D341Med (cell line): ENCODE data around the gene FKRP.
"Not testable (repeated sequence)": the region's sequence is repeated elsewhere in the genome, so short reads cannot be mapped to it uniquely, and the experiment has no call there.

ENCODE experiments used
- DNase-seq: peaks from one replicate; pipeline ENCODE4 v3.0.0; 2012; ENCODE audit warnings: low spot score

The FKRP gene, protein sequence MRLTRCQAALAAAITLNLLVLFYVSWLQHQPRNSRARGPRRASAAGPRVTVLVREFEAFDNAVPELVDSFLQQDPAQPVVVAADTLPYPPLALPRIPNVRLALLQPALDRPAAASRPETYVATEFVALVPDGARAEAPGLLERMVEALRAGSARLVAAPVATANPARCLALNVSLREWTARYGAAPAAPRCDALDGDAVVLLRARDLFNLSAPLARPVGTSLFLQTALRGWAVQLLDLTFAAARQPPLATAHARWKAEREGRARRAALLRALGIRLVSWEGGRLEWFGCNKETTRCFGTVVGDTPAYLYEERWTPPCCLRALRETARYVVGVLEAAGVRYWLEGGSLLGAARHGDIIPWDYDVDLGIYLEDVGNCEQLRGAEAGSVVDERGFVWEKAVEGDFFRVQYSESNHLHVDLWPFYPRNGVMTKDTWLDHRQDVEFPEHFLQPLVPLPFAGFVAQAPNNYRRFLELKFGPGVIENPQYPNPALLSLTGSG

DNA sequence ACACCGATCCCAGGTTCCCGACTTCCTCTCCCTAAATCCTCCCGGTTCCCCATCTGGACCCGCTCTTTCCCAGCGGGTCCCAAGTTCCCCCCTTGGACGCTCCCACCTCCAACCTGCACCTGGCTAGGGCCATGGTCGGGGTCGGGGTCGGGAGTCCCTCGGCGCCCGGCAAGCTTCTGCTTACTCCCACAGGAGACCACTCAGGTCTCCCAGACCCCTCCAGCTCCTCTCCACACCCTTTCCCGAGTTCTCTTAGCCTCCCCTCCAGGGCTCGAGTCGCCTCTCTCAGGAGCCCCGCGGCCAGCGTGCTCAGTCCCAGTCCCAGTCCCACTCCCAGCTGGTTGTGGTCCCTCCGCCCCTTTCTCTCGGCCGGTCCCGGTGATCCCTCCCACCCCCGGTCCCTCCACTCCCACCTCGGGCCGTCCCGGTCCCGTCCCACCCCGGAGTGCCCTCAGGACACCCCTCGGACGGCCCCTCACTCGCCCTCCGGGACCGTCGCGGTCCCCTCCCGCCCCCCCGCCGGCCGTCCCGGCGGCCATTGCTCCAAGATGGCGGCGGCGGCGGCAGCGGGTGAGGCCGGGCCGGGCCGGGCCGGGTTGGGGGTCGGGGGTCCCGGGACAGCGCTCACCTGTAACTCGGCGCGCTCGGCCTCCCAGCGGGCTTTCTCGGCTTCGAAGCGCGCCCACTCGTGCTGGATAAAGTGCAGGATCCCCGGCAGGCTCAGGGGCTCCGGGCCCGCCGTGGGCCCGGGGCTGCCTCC lies at the start of gene FKRP:
Gene FKRP (plus strand): TSS at position 537 of the 760 bp plus-strand sequence. CDS start 9,394 bp downstream, outside the sequence.
- peak; percentile 85 for DNase-seq

DNA sequence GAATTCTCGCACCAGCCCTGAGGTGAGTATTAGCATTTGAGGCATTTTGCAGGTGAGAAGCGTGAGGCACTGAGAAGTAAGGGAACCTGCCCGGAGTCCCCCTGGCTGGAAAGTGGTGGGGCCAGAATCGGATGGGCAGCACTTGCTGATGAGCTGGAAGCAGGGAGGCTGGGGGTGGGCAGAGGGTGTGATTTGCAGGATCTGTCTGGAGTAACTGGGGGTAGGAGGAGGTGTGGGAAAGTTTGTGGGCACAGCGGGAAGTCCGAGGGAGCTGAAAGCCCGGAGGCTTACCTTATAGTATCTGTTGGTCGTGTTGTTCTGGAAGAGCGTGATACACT lies 49.0 kb upstream of the FKRP start:
- DNase-seq = peak; percentile 12

DNA sequence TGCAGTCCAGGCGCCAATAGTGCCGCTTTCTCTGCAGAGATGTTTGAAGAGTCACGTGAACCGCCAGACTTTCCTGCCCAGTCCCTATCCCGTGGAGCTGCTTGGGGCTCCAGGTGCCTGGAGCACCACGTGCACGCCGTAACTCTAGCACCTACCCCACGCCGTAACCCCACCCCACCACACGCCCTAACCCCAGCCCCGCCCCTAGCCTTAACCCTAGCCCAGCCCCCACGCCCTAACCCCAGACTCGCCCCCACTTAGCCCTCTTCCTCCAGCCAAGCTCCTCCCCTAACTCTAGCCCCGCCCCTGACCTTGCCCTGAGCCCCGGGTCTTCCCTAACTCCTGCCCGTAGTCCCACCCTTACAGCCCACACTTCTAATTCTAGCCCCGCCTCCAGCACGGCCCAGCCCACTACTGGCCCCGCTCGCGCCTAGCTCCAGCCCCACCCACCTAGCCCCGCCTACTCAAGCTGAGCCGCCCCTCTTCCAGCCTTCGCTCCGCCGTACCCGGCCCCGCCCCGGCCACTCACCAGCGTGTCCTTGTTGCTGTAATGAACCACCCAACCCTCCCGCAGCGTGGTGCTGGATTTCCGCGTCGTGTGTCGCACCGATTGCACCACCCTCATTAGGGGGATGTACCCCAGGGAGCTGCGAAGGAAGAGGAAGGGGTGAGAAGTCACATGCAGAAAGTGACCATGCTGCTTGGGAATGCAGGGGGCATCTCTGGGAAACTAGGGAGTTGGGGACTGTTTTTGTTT lies 48.5 kb upstream of the FKRP start:
- DNase-seq = peak; percentile 53

DNA sequence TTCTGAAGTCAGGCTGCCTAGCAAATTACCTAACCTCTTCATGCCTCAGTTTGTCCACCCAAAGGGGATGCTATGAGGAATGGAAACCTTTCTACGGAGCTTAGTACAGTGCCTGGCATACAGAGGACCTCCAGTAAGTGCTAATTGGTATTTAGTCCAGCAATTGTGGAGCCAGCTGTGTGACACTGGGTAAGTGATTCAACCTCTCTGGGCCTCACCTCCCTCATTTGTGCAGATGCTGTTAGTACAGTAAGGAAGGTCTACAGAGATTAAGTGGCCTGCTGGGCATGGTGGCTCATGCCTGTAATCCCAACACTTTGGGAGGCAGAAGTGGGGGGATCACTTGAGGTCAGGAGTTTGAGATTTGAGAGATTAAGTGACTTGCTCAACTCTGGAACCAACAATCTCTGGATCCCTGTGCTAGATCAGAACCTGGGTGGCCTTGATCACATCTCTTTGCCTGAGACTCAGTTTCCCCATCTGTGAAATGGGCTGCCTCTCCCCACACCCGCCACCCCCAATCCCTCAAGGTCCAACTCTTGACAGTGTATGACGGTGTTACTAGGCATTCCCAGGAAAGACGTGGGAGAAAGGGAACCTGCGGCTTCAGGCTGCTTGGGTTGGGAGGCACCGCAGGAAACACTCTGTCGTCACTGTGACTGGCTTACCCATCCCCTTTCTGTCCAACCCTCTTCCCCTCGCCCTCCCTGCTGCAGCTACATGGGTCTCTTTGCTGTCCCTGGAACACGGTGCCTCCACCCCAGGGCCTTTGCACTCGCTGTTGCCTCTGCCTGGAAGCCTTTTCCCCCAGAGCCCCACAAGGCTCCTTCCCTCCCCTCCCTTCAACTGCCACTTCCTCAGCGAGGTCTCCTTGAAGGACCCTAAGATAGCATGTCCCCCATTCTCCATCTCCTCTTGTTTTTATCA lies 47.2 kb upstream of the FKRP start:
- no peak for DNase-seq

DNA sequence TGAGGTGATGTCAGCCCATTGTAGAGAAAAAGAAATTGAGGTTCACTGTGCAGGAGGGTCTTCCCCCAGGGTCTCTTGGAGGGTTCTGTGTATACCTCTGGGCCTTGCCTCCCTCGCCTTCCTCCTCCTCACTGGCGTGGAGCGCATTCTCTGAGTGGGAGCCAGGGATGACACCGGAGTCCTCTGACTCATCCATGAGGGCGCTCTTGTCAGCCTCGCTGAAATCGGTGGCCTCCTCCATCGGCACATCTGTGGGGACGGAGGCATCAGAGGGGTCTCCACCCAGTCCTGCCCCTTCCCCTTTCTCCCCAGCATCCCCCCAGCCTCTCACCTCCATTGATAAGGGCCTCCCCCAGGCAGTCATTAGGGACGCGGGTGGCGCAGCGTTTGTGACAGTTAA lies 45.2 kb upstream of the FKRP start:
- DNase-seq = no peak

DNA sequence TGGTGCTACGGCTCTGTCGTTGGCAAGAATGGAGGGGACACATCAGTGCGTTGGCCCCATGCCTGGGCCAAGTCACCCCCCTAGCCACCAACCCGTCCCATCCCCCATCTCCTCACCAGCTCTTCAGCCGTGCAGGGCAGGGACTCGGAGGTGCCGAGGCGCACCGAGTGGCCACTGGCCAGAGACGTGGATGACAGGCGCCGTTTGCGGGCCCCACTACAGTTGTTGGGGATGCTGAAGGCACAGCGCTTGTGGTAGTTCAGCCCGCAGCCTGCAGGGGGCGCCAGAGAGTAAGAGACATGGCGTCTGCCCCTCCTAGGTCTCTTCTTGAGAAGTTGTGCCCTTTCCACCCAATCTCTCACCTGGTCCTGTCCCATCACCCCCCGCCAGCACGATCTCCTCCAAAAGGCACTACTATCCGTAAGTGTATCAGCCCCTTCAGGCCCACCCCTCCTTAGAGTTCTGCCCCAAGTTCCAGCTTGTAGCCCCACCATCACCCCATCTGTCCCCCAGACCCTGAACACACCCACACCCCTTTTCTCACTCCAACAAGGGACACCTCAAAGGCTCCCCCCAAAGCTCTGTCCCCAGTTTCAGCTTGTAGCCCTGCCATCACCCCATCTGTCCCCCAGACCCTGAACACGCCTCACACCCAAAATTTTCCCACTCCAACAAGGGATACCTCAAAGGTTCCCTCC lies 41.3 kb upstream of the FKRP start:
- peak; percentile 88 for DNase-seq

DNA sequence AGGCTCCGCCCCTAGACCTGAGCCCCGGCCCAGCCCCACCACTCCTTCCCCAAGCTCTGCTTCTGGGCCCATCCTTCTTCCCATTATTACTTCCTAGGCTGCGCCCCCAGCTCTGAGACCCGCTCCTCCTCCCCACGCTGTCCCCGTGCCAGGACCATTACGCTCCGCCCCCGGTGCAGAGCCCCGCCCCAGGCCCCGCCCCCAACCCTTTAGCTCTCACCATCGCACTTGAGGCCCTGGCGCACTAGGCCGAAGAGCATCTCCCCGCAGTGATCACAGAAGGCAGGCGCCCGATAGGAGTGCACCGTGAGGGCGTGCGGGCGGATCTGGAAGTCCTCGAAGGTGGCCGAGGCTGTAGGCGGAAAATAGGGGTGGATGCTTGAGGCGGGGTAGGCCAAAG lies 35.2 kb upstream of the FKRP start:
- DNase-seq = no peak

DNA sequence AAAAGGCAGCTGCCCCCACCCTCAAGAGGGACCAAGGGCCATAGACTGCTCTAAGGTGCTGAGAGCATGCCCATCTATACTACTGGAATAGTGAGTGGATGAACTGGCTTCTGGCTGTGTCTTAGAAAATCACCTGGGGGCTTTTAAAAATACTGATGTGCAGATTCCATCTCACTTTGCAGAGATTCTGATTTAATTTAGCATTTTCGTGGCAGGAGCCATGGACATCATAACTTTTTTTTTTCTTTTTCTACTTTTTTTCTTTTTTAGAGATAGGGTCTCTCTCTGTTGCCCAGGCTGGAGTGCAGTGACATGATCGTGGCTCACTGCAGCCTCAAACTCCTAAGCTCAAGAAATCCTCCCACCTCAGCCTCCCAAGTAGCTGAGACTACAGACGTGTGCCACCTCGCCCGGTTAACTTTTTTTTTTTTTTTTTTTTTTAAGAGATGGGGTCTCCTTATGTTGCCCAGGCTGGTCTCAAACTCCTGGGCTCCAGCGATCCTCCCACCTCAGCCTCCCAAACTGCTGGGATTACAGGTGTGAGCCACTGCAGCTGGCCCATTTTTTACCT lies 33.0 kb upstream of the FKRP start:
- not testable (repeated sequence) for DNase-seq

DNA sequence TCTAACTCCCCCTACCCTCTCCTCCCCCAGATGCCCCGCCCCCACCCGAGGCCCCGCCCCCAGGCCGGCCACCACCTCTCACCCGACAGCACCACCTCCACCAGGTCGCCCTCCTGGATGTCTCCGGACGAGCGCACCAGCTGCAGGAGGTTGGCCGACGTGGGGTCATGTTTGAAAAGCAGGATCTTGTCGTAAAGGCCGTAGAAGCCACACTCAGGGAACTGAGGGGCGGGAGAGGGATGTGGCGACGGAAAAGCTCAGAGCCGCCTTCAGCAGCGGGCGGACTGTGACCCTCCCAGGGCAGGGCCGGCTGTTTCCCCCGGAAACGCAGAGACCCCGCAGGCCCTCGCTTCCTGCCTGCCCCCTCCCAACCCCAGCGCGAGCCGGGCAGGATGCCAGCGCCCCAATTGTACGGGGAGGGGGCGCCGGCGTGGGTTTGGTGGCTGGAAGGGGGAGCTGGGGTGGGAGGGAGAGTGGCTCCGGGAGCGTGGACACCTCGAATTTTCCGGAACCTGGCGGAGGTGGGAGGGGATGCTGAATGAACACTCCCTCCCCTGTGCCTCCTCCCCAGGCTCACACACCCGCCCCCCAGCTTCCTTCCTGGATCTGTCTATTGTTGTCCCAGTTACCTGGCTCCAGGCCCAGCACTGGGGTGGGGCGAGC lies 31.9 kb upstream of the FKRP start:
- DNase-seq = no peak

DNA sequence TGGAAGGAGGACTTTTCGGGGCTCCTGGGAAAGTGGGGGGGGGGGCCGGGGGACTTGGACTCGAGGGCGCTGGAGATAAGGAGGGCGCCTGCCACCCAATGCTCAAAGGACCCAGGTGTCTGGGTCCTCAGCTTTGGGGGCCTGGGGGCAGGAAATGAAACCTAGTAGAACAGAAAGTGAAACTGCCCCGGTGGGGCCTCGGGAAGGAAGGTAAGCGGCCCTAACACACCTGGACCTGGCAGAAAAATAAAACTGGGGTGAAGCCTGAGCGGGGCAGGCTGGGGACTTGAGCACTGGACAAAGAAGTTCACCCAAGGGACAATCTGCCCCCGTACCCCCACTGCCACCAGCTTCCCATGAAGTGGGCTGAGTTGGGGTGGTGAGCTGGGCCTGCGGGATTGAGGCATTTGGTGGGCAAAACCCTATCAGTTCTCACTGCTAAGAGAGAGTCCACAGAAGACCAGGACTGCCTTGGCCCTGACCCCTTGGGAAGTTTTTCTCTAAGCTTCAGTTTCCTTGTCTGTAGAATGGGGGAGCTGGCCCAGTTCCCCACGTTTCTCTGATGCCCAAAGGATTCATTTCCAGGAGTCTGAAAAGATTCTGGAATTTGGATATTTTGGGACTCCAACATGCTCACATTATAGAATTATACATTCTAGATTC lies 31.3 kb upstream of the FKRP start:
- DNase-seq = no peak

DNA sequence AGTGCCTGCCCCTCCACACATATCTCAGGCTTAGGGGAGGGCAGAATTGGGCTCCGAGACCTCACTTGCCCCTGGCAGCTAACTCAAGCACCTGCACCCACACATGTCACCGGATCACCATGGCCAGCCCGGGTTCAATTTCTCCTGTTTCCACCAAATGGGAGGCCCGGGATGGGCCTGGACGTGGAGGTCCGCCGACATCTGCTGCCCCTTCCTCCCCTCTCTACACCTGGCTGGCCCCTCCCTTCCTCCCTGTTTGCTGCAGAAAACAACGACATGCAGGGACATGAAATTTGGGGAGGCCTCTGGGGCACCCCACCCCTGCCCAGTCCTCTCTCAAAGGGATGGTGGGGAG lies 30.3 kb upstream of the FKRP start:
- no peak for DNase-seq

DNA sequence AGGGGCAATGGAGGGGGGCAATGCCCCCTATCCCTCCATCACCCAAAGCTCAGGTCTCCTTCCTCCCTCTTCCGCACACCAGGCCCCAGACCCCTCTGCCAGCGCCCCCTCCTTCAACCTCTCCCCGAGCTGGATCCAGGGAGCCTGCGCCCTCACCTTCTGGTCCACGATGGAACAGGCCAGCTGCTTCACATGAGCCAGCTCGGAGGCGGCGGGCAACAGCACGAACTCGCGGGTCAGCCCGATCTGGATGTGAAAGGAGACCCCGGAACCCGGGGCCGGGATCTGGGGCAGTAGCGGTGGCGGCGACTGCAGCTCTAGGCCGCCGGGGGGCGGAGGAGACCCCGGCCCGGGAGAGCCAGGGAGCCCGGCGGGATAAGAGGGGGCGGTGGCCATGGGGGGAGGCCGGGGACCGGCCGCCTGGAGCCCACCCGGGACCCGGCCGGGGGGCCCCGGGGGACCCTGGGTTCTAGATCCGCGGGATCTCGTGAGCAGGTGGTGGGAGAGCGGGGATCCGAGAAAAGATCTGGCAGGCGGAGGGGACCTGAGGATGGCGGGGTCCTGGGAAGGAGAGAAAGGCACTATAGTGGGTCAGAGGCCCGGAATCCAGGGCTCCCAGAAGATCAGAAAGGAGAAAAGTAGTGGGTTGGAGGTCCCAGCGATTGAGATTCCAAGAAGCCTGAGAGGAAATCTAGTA lies 29.7 kb upstream of the FKRP start:
- DNase-seq = peak; percentile 59

DNA sequence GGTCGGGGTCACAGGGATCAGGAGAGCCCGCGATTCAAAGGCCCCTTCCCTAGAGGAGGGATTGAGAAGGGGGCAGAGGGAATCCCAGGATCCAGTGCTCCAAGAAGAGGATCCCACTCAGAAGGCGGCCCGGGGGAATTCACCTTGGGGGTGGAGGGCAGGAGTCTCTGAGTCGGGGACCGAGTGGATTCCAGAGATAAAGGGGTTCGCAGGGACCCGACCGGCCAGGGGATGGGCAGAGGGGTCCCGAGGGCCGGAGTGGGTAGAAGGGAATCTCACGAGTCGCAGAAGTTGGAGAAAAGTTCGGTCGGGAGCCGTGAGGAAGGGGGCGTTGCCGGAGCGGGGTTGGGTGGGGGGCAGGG lies 29.2 kb upstream of the FKRP start:
- DNase-seq = peak; percentile 64

DNA sequence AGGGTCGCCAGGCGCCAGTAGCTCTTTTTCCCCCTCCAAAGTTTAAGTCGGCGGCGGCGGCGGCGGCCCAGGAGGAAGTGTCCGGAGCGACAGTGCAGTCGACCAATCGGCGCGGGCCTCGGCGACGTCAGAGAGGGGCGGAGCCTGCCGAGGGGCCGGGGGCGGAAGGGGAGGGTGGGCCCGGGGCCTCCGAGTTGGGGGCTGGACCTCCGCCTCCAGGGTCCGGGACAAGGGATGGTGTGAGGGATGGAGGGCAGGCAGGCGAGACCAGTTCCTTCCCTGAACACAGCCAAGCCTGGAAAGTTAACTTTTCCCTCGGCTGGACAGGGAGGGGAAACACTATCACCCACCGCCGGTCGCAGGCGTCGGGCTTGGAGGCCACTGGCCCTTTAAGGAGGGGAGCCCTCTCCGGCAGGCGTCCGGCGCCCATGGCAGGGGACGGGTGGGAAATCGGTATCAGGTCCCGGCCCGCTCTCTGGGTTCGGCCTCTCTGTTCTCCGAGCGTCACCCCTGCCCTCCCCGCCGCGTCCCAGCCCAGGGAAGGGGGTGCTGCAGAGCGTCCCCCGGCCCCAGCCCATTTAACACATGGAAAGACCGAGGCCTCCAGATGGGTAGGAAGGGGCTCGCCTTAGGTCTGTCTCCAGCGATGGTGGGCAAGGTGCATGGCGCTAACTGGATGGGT lies 28.7 kb upstream of the FKRP start, which contains the start of gene PRKD2:
Gene PRKD2 (minus strand): TSS at position 81 of the 682 bp plus-strand sequence. CDS start 744 bp downstream, outside the sequence.
- DNase-seq = peak; percentile 98

DNA sequence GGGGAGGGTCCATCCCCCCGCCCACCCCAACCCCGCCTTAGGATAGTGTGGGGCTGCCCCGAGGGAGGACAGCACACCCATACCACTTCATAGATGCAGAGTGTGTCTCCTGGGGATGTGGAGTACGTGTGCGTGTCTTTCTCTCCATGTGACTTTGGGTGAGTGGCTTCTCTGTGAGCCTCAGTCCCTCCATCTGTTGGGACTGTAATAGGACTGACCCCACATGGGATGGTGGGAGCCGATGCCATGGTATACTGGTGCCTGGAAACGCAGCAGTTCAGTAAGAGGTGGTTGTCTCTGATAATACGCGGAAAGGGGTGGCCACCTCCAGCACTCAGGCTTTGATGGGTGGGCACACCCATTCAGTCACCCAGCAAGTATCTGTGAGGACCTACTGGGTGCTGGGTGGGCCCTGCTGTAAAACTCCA lies 28.1 kb upstream of the FKRP start:
- DNase-seq = no peak

DNA sequence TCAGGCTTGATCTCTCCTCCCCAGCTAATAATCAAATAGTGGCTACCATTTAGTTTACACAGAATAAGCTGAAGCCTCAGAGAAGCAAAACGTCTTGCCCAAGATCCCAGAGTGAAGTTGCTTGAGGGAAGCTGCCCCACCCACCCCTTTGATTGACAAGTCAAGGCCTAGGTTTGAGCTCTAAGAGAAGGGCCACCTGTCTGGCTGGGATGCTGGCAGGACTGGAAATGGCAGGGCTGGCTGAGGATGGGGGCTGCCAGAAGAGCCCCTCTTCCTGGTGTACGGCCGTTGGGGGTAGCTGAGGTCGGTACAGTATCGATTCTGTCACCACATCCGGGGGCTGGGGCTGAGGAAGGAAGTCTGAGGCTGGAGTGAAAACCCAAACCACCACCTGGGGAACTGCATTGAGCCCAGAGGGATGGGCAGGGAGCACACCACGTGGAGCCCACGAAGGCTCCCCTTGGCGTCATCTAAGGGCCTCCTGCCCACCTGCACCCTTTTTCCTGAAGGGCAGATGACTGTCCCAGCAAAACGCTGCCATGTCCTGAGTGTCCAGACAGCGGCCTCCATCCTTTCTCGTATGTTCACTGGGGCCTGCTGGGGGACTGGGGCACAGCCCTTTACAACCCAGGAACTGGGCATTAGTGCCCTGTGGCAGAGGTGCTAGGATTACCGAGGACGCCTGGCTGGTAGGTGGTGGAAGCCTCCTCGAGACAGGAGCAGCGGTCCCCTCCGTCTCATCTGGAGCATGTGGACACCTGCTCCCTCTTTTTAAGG lies 27.5 kb upstream of the FKRP start:
- no peak for DNase-seq

DNA sequence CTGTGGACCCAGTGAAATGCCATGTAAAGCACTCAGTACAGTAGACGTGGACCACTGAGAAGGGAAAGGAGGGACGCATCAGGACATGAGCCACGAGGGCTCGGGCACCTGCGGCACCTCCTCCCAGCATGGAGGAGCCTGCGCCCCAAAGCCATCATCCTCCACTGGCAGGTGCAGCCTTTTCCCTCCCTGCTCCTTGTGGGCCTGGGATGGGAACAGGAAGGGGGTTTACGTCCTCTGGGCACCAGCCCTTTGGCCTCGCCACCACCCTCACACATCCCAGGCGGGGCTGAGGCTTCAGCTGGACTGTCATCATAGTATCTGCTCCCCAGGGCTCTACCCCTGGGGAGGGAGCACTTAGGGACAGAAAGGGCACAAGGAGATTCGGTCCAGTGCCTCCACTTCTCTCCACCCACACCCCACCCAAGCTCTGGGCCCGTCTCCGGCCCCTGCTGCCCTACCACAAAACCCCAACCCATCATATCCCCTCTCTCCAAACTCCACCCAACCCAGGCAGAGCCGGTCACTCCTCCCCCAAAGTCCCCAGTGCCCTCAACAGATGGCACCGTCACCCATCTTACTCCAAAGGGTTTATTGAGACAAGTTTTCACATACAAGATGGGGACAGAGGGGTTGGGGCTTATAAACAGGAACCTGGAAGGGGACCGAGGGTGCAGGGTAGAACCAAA lies 26.8 kb upstream of the FKRP start:
- DNase-seq = no peak
